IPS-20b (cell line): Measurements from ENCODE around the gene OR6M1.

Source experiments
- H3K27ac ChIP-seq: one replicate; pipeline ENCODE4 v1.5.1; 2013; ENCODE audit warnings: low read length
- H3K27me3 ChIP-seq: 2 replicates; pipeline ENCODE4 v1.6.1; 2013; ENCODE audit warnings: mild to moderate bottlenecking, low read length, inconsistent platforms; ENCODE audit not compliant: insufficient read depth
- H3K36me3 ChIP-seq: 2 replicates; pipeline ENCODE4 v1.6.1; 2013; ENCODE audit warnings: low read depth, mild to moderate bottlenecking, inconsistent platforms, low read length, moderate library complexity; ENCODE audit not compliant: insufficient read depth
- H3K4me1 ChIP-seq: 2 replicates; pipeline ENCODE4 v1.6.1; 2013; ENCODE audit warnings: mild to moderate bottlenecking, control low read depth, inconsistent platforms, low read length, moderate library complexity; ENCODE audit not compliant: insufficient read depth
- H3K4me3 ChIP-seq: 2 replicates; pipeline ENCODE4 v1.5.1; 2013; ENCODE audit warnings: mild to moderate bottlenecking, low read length, inconsistent platforms
- H3K9ac ChIP-seq: 2 replicates; pipeline ENCODE4 v1.6.1; 2013; ENCODE audit warnings: low read depth, mild to moderate bottlenecking, inconsistent platforms, low read length, moderate library complexity
- H3K9me3 ChIP-seq: 2 replicates; pipeline ENCODE4 v1.6.1; 2013; ENCODE audit warnings: mild to moderate bottlenecking, low read depth, low read length, inconsistent platforms; ENCODE audit not compliant: insufficient read depth

The OR6M1 gene

DNA sequence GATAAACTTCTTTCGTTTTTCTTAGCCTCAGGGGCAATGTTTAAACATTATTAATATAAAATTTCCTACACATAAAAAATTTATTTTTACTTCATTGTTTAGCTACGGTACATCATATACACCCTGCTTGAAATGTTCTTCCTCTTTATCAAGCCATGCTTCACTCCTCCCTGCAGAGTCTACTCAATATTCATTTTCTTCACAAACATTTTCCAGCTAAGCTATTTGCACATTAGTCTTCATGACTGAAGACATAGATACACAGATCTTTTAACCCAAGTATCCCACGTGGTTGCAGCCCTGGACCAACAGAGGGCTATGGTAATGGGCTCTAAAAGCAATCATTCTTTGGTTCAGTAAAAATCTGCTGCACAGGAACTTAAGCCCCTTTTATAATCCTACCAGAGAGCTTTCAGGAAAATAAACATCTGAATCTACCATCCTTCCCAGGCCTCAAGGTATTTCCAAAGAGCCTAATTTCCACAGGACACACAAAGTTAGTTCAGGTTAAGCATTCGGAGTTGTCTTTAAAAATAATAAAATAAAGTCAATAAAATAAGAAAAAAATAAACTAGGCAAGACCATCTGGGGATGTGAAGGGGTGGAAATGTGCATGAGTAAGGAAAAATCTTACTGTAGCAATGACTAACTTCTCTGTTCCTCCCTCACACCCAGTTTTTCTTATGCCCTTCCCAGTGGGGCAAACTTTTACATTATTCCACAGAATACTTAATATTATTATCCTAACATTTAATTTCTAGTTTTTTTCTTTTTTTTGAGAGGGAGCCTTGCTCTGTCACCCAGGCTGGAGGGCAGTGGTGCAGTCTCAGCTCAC is 30.2 kb downstream of the OR6M1 start:
- Histone ChIP-seq H3K9me3 (no peaks in the 10 kb centered on the region), H3K4me3 (peak overlapping the region; percentile 4; the same call in 1 of the 2 replicates), H3K4me1 (peaks cover 52% of the 10 kb centered on the region; the same call in 1 of the 2 replicates), H3K9ac (peak overlapping the region; percentile 67; the same call in 1 of the 2 replicates), H3K27ac (peak overlapping the region; percentile 70), H3K27me3 (no peaks in the 10 kb centered on the region), H3K36me3 (no peaks in the 10 kb centered on the region)

DNA sequence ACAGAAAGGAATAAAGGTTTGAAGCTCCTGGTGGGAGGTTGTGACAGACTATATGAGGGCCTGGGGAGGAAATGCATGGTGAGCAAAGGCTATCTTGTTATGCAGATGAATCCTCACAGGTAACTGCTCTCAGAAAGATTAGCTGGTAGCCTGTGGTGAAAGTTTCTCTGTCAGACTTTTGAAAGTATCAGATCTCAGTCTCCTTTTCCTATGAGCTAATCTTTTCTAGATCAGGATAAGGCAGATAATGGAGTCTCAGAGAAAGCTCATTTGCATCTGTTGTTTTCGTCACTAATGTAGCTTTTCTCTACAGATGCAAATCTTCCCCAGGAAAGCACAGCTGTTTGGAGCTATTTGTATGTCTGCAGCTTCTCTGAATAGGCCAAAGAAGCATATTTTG is 30.9 kb downstream of the OR6M1 start:
- Histone ChIP-seq H3K27me3 (no peaks in the 10 kb centered on the region), H3K27ac (peak overlapping the region; percentile 92), H3K9me3 (no peaks in the 10 kb centered on the region), H3K36me3 (no peaks in the 10 kb centered on the region), H3K4me1 (peaks cover 49% of the 10 kb centered on the region; the same call in 1 of the 2 replicates), H3K9ac (peak overlapping the region; percentile 67; the same call in 1 of the 2 replicates), H3K4me3 (peak overlapping the region; percentile 4; the same call in 1 of the 2 replicates)

DNA sequence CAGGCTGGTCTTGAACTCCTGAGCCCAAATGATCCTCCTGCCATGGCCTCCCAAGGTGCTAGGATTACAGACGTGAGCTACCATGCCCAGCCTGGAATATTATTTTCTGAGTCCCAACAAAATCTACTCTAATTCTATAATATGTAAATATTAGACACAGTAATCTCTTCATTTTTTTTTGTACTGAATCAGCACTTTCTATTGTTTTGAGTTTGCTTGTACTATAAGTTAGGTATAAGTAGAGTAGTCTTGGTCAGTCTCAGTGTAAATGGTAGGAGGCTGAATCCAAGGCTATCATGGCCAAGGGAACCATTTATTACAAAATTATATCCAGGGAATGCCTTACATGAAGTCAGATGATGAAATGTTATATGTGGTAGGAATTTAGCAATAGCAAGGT is 32.2 kb downstream of the OR6M1 start:
- Histone ChIP-seq H3K4me1 (peaks cover 45% of the 10 kb centered on the region; the same call in 1 of the 2 replicates), H3K27ac (peak overlapping the region; percentile 92), H3K36me3 (no peaks in the 10 kb centered on the region), H3K9ac (peak overlapping the region; percentile 57; the same call in 1 of the 2 replicates), H3K4me3 (no peak overlapping the region), H3K27me3 (no peaks in the 10 kb centered on the region), H3K9me3 (no peaks in the 10 kb centered on the region)

DNA sequence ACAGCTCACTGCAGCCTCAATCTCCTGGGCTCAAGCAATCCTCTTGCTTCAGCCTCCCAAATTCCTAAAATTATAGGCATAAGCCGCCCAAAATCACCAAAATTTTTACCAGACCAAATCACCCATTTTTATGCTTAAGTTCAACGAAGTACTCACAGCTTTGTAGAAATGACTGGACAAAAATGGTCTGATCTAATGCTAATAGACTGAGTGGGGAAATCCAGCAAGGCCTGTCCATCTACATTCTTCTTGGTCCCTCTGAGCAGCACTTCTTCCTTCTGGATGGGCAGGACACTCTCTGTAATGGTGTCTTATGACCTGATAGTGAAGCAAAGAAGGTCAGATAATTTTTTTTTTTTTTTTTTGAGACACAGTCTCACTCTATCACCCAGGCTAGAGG is 33.1 kb downstream of the OR6M1 start:
- Histone ChIP-seq H3K4me3 (no peak overlapping the region), H3K4me1 (peaks cover 39% of the 10 kb centered on the region; the same call in 1 of the 2 replicates), H3K36me3 (no peaks in the 10 kb centered on the region), H3K27me3 (no peaks in the 10 kb centered on the region), H3K9me3 (no peaks in the 10 kb centered on the region), H3K9ac (no peak overlapping the region), H3K27ac (no peak overlapping the region)

DNA sequence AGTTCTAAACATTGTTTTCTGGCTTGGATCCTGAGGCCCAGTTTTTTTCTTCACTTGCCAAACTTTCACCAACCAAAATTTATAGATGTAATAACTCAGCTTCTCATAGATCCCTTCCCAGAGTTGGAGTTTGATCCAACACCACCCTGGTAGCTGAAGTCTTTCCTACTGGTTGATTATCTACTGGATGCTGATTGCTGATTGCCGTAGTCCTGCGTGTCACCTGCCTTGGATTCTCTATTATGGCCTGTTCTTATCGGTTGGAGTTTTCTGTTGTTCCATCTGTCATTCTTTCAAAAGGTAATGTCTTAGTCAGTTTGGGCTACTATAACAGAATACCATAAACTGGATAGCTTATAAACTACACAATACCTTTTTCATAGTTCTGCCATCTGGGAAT is 34.5 kb downstream of the OR6M1 start:
- Histone ChIP-seq H3K9me3 (no peaks in the 10 kb centered on the region), H3K27me3 (no peaks in the 10 kb centered on the region), H3K36me3 (no peaks in the 10 kb centered on the region)

DNA sequence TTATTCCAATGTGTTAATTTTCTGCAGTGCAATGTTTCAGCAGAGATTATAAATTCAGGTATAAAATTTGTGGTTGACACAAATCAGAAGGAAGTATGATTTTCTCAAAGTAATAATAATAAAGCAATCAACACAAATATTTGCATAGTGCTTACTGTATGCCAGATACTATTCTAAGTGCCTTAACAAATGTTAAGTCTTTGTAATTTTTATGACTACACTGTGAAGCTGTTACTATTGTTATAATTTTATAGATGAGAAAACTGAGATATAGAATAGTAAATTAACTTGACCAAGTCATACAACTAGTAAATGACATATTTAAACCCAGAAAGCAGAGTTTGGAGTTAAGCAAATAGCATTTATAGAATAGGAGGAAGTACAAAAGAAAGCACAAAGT is 35.4 kb downstream of the OR6M1 start:
- H3K4me1 ChIP-seq, result peaks cover 18% of the 10 kb centered on the region; the same call in 1 of the 2 replicates
- no peaks in the 10 kb centered on the region for H3K9me3 ChIP-seq
- H3K36me3 ChIP-seq, result no peaks in the 10 kb centered on the region
- no peaks in the 10 kb centered on the region for H3K27me3 ChIP-seq
- no peak overlapping the region for H3K27ac ChIP-seq
- no peak overlapping the region for H3K9ac ChIP-seq
- no peak overlapping the region for H3K4me3 ChIP-seq

More for the DNA sequence above, 34.5 kb downstream of the OR6M1 start:
- H3K4me1 ChIP-seq, result peaks cover 26% of the 10 kb centered on the region; the same call in 1 of the 2 replicates
- H3K4me3 ChIP-seq, result no peak overlapping the region
- H3K27ac ChIP-seq, result no peak overlapping the region
- no peak overlapping the region for H3K9ac ChIP-seq

DNA sequence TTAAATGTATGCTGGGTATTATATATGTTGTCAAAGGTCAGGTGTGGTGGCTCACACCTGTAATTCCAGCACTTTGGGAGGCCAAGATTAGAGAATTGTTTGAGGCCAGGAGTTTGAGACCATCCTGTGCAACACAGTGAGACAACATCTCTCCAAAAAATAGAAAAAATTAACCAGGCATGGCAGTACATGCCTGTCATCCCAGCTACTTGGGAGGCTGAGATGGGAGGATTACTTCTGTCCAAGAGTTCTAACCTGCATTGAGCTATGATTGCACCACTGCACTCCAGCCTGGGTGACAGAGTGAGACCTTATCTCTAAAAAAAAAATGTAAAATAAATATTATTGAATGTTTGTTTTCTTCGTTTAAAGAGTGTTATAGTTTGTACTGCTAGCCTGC is 40.5 kb downstream of the OR6M1 start:
- H3K27ac ChIP-seq, result no peak overlapping the region
- no peak overlapping the region for H3K4me3 ChIP-seq
- peaks cover 16% of the 10 kb centered on the region; the same call in 1 of the 2 replicates for H3K9me3 ChIP-seq
- no peaks in the 10 kb centered on the region for H3K36me3 ChIP-seq
- no peaks in the 10 kb centered on the region for H3K27me3 ChIP-seq
- no peak overlapping the region for H3K9ac ChIP-seq
- no peaks in the 10 kb centered on the region for H3K4me1 ChIP-seq

DNA sequence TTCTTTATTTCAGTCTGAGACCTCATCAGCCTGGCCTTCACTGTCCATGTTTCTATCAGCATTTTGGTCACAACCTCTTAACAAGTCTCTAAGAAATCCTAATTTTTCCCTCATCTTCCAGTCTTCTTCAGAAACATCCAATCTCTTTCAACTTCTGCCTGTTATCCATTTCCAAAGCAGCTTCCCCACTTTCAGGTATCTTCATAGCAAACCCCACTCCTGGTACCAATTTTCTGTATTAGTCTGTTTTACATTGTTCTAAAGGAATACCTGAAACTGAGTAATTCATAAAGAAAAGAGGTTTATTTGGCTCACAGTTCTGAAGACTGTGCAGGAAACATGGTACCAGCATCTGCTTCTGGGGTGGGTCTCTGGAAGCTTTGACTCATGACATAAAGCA is 43.7 kb downstream of the OR6M1 start:
- H3K4me1 ChIP-seq, result no peaks in the 10 kb centered on the region
- H3K9ac ChIP-seq, result no peak overlapping the region
- H3K27ac ChIP-seq, result no peak overlapping the region
- peaks cover 16% of the 10 kb centered on the region; the same call in 1 of the 2 replicates for H3K9me3 ChIP-seq
- H3K27me3 ChIP-seq, result no peaks in the 10 kb centered on the region
- no peak overlapping the region for H3K4me3 ChIP-seq
- no peaks in the 10 kb centered on the region for H3K36me3 ChIP-seq

DNA sequence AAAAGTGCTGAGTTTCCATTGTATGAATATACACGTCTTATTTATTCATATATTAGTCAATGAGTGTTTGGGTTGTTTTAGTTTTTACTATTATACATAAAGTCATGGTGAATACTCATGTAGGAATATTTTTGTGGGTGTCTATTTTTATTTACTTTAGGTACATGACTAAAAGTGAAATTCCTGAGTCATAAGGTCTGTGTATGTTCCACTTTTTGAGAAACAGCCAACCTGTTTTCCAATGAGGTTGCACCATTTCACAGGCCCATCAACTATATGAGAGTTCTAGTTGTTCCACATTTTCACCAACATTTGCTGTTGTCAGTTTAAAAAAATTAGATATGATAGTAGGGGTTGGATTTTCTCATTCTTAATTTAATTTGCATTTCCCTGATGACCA is 45.3 kb downstream of the OR6M1 start:
- Histone ChIP-seq H3K27ac (no peak overlapping the region), H3K4me3 (no peak overlapping the region), H3K9me3 (peaks cover 16% of the 10 kb centered on the region; the same call in 1 of the 2 replicates)

DNA sequence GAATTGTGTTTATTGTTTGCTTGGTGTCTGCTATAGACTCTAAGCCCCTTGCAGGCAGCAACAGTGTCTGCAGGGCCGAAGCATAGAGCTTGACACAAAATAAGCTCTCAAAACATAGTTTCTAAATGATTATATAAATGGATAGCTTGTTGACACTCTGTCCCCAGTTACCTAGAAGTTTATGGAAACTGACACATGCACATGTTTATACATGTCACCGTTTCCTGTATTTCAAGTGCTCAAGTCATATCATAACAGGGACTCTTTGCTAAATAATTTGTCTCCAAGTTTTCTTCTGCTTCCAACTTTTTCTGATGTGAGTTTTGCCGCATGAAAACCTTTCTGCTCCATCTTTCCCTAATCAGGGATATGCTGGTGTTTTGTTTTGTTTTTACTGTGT is 48.2 kb downstream of the OR6M1 start:
- Histone ChIP-seq H3K4me3 (no peak overlapping the region), H3K36me3 (no peaks in the 10 kb centered on the region), H3K4me1 (no peaks in the 10 kb centered on the region), H3K27me3 (no peaks in the 10 kb centered on the region), H3K9me3 (peaks cover 13% of the 10 kb centered on the region; the same call in 1 of the 2 replicates), H3K9ac (no peak overlapping the region), H3K27ac (no peak overlapping the region)

More for the DNA sequence above, 45.3 kb downstream of the OR6M1 start:
- Histone ChIP-seq H3K27me3 (no peaks in the 10 kb centered on the region), H3K9ac (no peak overlapping the region), H3K36me3 (no peaks in the 10 kb centered on the region), H3K4me1 (no peaks in the 10 kb centered on the region)

DNA sequence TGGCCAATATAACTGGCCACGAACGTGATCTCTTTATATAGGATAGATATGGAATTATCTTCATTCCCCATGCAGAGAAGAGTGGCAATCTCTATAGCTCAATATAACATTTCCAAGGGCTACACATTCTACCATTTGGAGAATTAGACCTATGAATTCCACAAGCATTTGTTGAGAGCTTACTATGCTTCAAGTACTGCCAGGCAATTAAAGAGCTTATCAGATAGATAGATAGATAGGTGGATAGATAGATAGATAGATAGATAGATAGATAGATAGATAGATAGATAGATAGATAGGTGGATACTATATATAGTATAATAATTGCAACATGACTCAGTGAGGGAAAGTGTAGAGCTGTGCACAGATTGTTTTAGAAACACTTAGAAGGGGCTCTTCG is 50.3 kb downstream of the OR6M1 start:
- no peak overlapping the region for H3K27ac ChIP-seq
- H3K27me3 ChIP-seq, result no peaks in the 10 kb centered on the region
- no peaks in the 10 kb centered on the region for H3K9me3 ChIP-seq
- no peaks in the 10 kb centered on the region; the same call in 1 of the 2 replicates for H3K4me1 ChIP-seq
- H3K9ac ChIP-seq, result no peak overlapping the region
- no peaks in the 10 kb centered on the region for H3K36me3 ChIP-seq
- no peak overlapping the region for H3K4me3 ChIP-seq
